HG02798 (cell line): ENCODE measurements around the gene TEX55.
"Not testable (repeated sequence)": the region's sequence is repeated elsewhere in the genome, so short reads cannot be mapped to it uniquely, and the experiment has no call there.

ENCODE experiments used
- ATAC-seq: cut with Tn5 transposase; IDR thresholded peaks from one replicate; pipeline ENCODE4 v1.9.1; 2021; ENCODE audit warnings: mild to moderate bottlenecking; ENCODE audit not compliant: unreplicated experiment, poor library complexity

TEX55 gene

DNA sequence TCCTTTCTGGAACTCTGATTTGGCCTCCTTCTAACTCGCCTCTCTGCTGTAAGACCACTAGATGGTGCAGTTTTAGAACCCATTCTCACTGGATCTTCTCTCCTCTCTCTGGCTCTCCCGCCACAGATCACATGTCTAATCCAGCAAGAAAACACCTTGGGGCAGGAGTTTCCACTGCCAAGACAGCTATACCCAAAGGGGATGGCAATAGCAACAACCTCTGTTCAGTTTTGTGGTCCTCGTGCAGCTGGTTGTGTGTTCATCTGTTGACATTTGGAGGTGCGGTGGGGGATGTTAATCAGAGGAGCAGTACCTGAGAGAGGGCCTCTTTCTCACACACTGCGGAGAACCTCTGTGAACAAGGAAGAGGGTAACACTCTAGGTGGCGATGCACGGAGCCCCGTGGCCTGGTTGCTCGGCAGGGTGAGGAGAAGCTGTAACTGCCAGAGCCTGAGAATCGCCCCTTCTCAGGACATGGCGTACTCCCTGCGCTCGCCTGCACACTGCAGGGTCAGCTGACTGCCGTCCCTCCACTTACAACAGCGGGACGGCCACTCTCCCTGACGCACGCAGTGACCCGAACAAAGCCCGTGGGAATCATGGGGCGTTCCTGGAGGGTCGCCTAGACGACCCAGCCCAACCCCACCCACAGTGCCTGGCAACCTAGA lies at the start of gene TEX55:
TEX55 (plus strand) TSS at position 666 of the 668 bp plus-strand sequence. CDS start 25 bp downstream, outside the sequence.
- peak; percentile 70 for ATAC-seq

DNA sequence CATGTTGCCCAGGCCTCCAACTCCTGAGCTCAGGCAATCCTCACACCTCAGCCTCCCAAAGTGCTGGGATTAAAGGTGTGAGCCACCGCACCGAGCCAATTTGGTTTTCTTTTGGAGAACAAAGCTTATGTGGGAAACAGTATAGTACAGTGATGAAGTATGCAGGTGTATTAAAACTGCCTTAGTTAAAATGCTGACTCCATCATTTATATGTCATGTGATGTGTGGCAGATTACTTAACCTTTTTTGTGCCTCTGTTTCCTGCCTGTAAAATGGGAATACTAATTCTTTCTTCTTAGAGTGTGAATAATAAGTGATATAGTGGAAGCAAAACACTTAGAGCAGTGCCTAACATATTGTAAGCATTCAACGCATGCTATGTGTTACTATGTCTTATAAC lies 48.0 kb upstream of the TEX55 start:
- no peak for ATAC-seq

DNA sequence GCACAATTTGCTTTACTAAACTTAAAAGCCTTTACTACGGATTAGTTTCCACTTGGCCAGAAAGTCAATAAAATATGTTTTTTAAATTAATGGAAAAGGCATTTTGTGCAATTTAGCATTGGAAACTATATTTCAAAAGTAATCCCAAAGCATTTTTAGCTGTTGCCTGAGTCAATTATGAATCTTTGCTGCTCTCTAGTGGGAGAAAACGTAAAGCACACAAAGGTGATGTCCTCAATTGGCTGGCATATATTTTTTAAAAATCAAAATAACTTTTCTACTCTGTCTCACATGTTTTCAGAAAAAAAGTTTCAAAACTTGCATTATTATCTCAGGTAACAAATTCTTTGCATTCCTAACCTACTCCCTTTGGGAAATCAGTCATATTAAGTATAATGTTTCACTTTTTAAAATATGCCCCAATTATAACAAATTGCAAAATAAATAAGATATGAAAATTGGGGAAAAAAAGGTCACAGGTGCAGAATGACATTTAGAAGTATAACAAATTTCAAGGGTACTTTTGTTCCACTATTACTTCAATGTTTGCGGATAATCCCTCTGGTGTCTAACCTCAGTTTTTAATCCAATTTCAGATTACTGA lies 47.2 kb upstream of the TEX55 start:
- no peak for ATAC-seq

DNA sequence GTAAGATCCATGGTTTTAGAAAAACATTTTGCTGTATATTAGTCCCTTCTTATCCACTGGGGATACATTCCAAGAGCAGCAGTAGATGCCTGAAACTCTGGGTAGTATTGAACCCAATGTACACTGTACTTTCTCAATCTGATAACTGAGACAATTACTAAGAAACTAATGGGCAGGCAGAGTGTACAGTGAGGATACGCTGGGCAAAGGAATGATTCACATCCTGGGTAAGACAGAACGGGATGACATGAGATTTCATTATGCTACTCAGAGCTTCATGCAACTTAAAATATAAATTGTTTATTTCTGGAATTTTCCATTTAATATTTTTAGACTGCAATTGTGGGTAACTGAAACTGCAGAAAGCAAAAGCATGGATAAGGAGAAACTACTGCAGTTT lies 46.2 kb upstream of the TEX55 start:
- no peak for ATAC-seq

DNA sequence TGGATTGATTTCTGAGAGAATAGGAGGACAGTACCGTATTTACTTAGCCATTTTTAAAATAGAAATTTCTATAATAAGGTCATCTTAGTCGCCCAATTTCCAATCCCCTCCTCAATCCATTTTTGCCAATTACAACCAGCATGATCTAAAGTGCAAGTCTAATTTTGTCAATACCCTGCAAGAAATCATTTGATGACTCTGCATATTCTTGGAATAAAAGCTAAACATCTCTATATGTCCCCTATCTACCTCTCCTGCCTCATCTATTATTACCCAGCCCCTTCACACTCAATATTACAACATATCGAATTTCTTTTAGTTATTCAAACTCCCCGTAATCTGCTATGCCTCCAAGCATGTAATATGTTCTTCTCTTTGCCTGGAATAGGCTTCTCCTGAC lies 41.9 kb upstream of the TEX55 start:
- no peak for ATAC-seq

DNA sequence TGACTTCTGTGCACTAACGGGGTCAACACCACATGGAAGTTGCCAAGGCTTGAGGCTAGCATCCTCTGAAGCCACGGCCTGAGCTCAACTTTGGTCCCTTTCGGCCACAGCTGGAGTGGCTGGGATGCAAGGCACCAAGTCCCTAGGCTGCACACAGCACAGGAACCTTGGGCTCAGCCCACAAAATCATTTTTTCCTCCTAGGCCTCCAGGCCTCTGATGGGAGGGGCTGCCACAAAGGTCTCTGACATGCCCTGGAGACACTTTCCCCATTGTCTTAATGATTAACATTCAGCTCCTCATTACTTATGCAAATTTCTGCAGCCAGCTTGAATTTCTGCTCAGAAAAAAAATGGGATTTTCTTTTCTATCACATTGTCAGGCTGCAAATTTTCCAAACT lies 27.6 kb upstream of the TEX55 start:
- ATAC-seq = not testable (repeated sequence)

DNA sequence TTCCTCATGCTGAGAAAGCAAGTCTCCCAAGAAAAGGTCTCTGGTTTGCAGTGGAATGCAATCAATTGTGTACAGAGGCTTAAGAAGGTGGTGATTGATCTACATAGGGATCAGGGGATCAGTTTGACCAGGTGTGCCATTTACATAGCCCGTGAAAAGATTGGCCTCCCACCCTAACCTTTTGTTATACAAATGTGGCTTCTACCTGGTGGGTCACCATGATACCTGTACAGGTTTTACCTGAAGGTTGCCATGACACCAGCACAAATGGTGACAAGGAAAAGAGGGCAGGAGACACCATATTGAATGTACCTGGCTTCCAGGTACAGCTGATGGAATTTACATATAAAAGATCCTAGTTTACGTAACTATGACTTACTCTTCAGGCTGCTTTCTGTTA lies 25.5 kb upstream of the TEX55 start:
- no peak for ATAC-seq

DNA sequence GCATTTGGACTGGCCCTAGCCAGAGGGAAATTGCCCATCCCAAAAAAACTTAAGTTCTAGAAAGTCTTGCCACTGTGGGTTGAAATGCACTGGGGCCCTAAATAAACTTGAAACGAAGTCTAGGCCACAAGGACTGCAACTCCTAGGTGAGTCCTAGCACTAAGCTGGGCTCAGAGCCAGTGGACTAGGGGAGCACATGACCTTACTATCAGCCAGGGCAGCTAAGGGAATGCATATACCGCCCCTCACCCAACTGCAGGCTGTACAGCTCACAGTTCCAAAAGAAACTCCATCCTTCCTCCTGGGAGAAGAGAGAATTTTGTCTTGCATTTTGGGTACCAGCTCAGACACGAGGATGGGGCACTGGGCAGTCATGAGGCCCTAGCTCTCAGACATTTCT lies 23.6 kb upstream of the TEX55 start:
- no peak for ATAC-seq

DNA sequence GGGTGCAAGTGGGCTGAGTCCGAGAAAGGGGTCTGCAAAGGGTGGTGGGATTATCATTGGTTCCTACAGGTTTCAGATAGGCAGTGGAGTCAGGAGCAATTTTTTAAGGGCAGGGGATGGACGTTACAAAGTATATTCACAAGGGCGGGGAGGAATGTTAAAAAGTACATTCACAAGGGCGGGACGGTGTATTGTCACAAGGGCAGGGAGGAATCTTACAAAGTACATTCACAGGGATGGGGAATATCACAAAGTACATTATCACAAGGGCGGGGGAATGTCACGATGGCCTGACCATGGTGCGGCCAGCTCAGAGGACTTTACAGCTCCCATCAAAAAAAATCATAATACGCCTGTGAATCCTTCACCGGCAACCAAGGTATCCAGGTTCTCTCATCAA lies 20.6 kb upstream of the TEX55 start:
- ATAC-seq = no peak

DNA sequence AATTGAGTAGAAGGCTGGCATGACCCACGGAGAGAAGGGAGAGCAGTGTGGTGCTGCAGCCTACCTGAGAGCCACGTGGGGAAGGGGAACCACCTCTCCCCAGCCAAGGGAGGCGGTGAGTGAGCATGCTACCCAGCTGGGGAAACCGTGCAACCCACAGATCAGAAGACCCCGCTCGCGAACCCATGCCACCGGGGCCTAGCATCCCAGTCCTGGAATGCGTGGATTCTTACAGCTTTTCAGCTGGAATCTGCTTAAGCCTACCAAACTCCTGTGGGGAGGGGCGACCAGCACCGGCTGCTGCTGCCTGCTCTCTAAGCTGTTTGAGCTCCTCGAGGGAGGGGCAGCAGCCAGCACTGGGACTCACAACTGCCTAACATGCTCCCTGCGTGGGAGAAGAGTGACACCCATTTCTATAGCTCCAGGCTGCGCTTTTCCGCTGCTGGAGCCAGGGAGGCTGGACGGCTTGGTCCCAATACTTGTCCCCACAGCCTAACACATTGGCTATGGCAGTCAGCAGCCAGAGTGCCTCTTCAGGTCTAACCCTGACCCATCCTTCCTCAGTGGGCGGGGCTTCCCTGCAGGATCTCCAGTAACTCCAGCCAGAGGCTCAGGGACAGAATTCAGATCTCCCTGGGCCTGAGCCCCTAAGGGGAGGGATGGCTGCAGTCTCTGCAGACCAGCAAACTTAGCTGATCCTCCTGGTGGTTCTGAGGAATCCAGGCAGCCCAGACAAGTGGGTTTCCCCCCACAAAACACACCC lies 20.0 kb upstream of the TEX55 start:
- ATAC-seq = no peak

DNA sequence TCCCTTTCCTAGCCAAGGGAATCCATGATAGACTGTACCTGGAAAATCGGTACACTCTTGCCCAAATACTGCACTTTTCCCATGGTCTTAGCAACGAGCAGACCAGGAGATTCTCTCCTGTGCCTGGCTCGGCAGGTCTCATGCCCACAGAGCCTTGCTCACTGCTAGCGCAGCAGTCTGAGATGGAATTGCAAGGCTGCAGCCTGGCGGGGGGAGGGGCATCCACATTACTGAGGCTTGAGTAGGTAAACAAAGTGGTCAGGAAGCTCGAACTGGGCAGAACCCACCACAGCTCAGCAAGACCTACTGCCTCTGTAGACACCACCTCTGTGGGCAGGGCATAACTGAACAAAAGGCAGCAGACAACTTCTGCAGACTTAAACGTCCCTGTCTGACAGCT lies 15.7 kb upstream of the TEX55 start:
- ATAC-seq = not testable (repeated sequence)

DNA sequence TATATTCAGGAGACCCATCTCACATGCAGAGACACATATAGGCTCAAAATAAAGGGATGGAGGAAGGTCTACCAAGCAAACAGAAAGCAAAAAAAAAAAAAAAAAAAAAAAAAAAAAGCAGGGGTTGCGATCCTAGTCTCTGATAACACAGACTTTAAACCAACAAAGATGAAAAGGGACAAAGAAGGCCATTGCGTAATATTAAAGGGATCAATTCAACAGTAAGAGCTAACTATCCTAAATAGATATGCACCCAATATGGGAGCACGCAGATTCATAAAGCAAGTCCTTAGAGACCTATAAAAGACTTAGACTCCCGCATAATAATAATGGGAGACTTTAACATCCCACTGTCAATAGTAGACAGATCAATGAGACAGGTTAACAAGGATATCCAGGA lies 13.7 kb upstream of the TEX55 start:
- not testable (repeated sequence) for ATAC-seq

DNA sequence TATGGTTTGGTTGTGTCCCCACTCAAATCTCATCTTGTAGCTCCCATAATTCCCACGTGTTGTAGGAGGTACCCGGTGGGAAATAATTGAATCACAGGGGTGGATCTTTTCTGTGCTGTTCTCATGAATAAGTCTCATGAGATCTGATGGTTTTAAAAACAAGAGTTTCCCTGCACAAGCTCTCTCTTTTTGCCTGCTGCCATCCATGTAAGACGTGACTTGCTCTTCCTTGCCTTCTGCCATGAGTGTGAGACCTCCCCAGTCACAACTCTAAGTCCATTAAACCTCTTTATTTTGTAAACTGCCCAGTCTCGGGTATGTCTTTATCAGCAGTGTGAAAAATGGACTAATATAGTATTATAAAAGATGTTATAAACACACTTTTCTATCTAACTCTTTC lies 6.6 kb upstream of the TEX55 start:
- ATAC-seq = not testable (repeated sequence)

DNA sequence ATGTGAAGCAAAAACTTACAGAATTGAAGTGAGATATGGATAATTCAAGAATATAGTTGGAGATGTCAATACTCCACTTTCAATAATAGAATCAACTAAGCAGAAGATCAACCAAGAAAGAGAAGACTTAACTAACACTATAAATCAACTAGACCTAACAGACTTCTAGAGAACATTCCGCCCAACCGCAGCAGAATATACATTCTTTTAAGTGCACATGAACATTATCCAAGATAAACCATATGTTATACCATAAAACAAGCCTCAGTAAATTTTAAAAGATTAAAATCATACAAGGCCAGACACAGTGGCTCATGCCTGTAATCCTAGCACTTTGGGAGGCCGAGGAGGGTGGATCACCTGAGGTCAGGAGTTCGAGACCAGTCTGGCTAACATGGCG lies 5.5 kb upstream of the TEX55 start:
- no peak for ATAC-seq

DNA sequence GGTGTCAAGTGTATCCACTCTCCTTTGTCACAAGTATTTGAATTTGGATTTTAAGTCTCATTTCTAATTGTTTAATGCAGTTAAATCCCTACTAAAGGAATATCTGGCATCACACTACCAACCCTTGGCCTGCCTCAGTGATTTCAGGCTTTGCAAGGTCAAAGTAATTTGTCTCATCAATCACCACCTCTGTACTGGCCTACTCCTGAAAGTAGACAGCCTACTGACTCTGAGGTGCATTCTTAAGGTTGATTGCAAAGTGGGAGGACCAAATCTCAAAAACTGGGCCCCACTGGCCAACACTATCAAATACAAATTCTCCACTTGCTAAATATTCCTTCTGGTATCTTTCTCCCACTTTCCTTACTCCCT lies 851 bp upstream of the TEX55 start:
- peak; percentile 27 for ATAC-seq

DNA sequence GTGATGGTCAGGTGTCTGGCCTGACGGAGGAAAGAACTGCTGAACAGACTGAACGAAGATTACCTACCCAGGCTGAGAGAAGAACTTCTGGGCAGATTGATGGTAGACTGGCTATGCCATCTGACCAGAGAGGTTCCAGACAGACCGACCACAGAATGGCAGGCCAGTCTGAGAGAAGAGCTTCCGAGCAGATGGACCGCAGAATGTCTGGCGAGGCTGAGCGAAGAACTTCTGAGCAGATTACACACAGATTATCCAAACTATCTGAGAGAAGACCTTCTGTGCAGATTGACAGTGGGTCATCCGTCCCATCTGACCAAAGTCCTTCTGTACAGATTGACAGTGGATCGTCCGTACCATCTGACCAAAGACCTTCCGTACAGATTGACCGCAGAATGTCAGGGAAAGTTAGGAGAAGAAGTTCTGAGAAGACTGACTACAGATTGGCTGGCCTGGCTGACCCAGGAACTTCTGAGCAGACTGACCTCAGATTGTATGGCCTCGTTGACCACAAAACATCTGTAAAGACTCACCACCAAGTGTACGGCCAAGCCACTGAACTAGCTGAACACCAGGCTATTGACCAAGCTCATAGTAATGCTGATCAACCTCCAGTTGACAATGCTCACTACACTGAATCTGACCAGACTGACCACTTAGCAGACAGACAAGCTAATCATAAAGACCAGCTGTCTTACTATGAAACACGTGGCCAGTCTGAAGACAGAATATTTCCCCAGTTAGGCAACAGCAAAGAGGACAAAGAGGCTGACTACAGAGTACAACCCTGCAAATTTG lies 812 bp downstream of the TEX55 start:
- ATAC-seq = no peak

DNA sequence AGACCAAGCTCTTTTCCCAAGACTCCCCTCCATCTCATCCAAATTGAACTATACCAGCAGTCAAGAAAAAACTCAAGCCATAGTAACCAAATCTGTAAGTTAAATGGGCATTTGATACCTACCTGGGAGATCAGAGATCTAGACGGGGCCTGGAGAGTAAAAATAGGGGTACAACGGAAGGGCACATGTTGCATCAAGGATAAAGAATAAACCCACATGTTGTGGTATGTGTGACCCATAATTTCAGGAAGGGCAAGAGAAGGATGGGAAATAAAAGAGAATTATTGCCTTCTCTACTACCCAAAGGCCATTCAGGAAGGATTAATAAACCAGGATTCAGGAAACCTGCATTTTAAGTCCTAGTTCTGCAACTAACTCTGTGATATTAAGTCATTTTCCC lies 1.5 kb downstream of the TEX55 start:
- no peak for ATAC-seq

DNA sequence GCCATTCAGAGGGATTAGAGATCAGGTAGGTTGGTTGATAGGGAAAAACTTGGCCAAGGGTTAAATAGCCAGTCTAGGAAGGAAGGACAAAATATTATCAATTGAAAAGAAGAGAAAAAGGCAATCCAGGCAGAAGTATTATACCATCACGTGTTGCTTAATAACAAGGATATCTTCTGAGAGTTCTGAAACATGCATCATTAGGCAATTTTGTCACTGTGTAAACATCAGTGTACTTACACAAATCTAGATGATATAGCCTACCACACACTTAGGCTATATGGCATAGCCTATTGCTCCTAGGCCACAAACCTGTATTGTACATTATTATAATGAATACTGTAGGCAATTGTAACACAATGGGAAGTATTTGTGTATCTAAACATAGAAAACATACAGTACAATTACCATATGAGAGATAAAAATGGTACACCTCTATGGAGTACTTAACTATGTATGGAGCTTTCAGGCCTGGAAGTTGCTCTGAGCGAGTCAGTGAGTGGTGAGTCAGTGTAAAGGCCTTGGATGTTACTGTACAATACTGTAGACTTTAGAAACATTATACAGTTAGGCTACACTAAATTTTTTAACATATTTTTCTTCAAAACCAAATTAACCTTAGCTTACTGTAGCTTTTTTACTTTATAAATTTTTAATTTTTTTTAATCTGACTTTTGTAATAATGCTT lies 2.7 kb downstream of the TEX55 start:
- ATAC-seq = no peak

DNA sequence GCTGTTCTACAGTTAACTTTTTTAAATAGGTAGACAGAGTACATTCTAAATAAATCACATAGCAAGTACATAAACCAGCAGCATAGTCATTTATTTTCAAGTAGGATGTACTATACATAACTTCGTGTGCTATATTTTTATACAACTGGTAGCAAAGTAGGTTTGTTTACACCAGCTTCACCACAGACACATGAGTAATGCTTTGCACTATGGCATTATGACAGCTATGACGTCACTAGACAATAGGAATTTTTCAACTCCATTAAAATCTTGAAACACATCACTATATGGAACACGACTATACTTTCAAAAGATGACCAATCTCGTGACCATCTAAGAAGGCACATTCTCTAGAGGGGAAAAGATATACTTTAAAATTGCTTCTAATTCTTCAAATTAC lies 3.5 kb downstream of the TEX55 start:
- no peak for ATAC-seq

DNA sequence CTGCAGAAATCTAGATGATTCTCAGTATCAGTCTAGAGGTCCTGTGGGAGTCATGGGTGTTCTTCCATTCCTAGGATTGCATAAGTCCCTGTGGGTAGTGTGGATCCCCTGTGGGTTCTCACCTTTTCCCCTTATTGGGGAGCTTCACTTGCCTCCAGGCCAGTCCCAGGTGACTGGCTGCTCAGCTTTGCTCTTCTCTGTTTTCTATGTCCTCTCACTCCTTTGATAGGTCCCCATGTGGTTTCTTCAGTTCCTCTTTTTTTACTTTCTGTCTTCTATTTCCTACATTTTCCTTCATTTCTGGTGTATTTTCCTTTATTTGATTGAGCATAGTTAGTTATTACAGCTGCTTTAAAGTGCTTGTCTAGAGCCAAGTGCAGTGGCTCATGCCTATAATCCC lies 10.9 kb downstream of the TEX55 start:
- ATAC-seq = no peak
